Measurements from ENCODE around the gene BICDL2. TPM values are rescaled to one million over a fixed set of nuclear protein-coding genes. Genes with fewer than 3 reads are reported as not detected.
A peak's percentile ranks its signal among the peaks of the same experiment; 100 is the strongest.

BICDL2 gene
- polyA plus RNA-seq, 1 donor: not detected

GRCh38 chr16:2985893-2986355 lies 50.8 kb downstream of the BICDL2 start:
- no peak for DNase-seq (ENCODE audit: low read depth)

GRCh38 chr16:2985462-2985861 lies 51.3 kb downstream of the BICDL2 start:
- no peak for DNase-seq (ENCODE audit: low read depth)

DNA sequence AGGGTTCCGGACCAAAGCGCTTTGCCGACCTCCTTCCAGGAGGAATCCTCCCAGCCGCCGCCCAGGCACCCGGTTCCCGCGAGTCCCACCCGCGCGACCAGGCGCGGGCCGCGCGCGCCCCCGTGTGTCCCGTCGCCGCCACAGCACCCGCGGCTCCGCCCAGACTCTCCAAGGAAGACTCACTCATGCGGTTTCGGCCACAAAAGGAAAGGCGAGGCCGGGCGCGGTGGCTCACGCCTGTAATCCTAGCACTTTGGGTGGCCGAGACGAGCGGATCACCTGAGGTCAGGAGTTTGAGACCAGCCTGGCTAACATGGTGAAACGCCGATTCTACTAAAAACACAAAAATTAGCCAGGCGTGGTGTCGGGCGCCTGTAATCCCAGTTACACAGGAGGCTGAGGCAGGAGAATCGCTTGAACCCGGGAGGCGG lies 53.0 kb downstream of the BICDL2 start:
- no peak for DNase-seq (ENCODE audit: low read depth)

- DNase-seq (ENCODE audit: low read depth): no peak
These were observed 54.3 kb downstream of the BICDL2 start for GRCh38 chr16:2982402-2982801.

DNA sequence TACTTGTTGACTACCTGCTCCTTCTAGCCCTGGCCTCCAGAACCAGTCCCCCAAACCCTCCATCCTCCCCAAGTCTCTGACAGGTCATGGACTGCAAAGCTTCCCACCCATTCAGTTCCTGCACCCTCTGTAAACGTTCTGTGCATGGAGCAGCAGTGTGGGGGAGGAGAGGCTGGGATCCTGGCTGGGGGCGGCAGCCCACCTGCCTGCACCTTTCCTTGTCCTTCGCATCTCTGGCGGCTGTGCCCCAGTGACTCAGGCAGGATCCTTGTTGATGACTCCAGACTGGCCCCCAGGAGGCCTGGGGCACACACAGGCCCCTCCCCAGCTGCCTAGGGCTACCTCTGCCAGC lies 54.9 kb downstream of the BICDL2 start:
- DNase-seq (ENCODE audit: low read depth): no peak

- no peak for DNase-seq (ENCODE audit: low read depth)
These were observed 55.4 kb downstream of the BICDL2 start for GRCh38 chr16:2981177-2981898.

DNA sequence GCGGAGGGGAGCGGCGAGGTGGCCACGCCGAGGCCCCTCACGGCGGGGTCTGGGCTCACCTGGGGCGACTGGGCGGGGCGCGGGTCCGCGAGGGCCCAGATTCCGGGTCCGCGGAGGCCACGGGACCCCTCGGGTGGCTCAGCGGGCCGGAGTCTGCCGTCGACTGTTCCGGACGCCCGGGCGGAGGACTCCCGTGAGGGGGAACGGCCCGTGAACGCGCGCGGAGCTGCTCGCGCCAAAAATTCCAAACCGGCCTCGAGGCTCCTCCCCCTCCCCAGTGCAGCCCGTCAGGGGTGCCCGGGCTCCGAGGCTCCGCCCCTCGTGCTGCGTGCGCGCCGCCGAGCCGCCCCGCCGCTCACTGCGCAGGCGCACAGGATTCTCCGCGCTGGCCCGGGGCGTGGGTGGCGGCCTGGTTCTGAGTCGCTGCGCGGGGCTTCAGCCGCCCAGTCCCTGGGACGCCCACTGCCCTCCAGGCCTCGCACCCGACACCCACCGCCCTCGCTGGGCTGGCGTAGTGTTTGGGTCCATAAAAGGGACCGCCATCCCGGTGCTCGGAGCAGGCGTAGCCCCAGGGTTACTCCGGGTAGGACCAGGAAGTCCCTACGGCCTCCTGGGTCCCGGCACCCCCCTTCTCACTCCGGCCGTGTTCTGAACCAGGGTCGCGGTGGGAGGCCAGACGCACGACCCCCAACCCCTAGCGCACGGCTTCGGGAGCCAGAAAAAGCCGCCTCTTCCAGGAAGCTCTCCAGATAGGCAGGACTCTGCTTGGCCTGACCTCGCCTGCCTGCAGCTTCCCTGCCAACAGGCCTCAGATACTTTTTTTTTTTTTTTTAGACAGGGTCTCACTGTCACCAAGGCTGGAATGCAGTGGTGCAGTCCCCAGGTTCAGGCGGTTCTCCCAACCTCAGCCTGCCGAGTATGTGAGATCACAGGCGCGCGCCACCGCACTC lies 56.2 kb downstream of the BICDL2 start, which contains the start of gene PKMYT1:
Gene PKMYT1 (minus strand): TSS at position 220 of the 950 bp plus-strand sequence. CDS start 789 bp downstream, outside the sequence.
- DNase-seq (ENCODE audit: low read depth): peak; percentile 62

- no peak for DNase-seq (ENCODE audit: low read depth)
These were observed 57.0 kb downstream of the BICDL2 start for GRCh38 chr16:2979669-2980226.

Other genes with a start within 250 kb of the BICDL2 start
- gene PRSS33, start 249.4 kb downstream of the BICDL2 start, polyA plus RNA-seq (ENCODE audit: insufficient read length): not detected
- gene PRSS41, start 238.5 kb downstream of the BICDL2 start, polyA plus RNA-seq (ENCODE audit: insufficient read length): not detected
- 0.28 TPM for gene PRSS21, start 219.7 kb downstream of the BICDL2 start, polyA plus RNA-seq (ENCODE audit: insufficient read length)
- 0.39 TPM for gene ZG16B, start 206.6 kb downstream of the BICDL2 start, polyA plus RNA-seq (ENCODE audit: insufficient read length)
- not detected for gene PRSS22, start 178.8 kb downstream of the BICDL2 start, polyA plus RNA-seq (ENCODE audit: insufficient read length)
- 14.1 TPM for gene FLYWCH2, start 153.7 kb downstream of the BICDL2 start, polyA plus RNA-seq (ENCODE audit: insufficient read length)
- 24.9 TPM for gene FLYWCH1, start 125.0 kb downstream of the BICDL2 start, polyA plus RNA-seq (ENCODE audit: insufficient read length)
- 4.0 TPM for gene KREMEN2, start 72.7 kb downstream of the BICDL2 start, polyA plus RNA-seq (ENCODE audit: insufficient read length)
- gene PAQR4, start 67.6 kb downstream of the BICDL2 start, polyA plus RNA-seq (ENCODE audit: insufficient read length): 5.3 TPM
- gene PKMYT1, start 56.5 kb downstream of the BICDL2 start, polyA plus RNA-seq (ENCODE audit: insufficient read length): 9.9 TPM
- 3.6 TPM for gene CLDN9, start 24.0 kb downstream of the BICDL2 start, polyA plus RNA-seq (ENCODE audit: insufficient read length)
- gene CLDN6, start 18.8 kb downstream of the BICDL2 start, polyA plus RNA-seq (ENCODE audit: insufficient read length): 0.19 TPM
- gene TNFRSF12A, start 16.6 kb downstream of the BICDL2 start, polyA plus RNA-seq (ENCODE audit: insufficient read length): 79.1 TPM
- gene HCFC1R1, start 13.0 kb downstream of the BICDL2 start, polyA plus RNA-seq (ENCODE audit: insufficient read length): 109 TPM
- 18.4 TPM for gene THOC6, start 12.9 kb downstream of the BICDL2 start, polyA plus RNA-seq (ENCODE audit: insufficient read length)
- gene MMP25, start 9.6 kb upstream of the BICDL2 start, polyA plus RNA-seq (ENCODE audit: insufficient read length): 1.9 TPM
- 121 TPM for gene IL32, start 28.7 kb upstream of the BICDL2 start, polyA plus RNA-seq (ENCODE audit: insufficient read length)
- gene ZSCAN10, start 62.4 kb upstream of the BICDL2 start, polyA plus RNA-seq (ENCODE audit: insufficient read length): 0.08 TPM
- gene ZNF205, start 75.6 kb upstream of the BICDL2 start, polyA plus RNA-seq (ENCODE audit: insufficient read length): 13.0 TPM
- gene ZNF213, start 98.1 kb upstream of the BICDL2 start, polyA plus RNA-seq (ENCODE audit: insufficient read length): 12.3 TPM
- not detected for gene OR1F1, start 151.3 kb upstream of the BICDL2 start, polyA plus RNA-seq (ENCODE audit: insufficient read length)
- gene ZNF200, start 198.2 kb upstream of the BICDL2 start, polyA plus RNA-seq (ENCODE audit: insufficient read length): 6.3 TPM
- gene MEFV, start 219.7 kb upstream of the BICDL2 start, polyA plus RNA-seq (ENCODE audit: insufficient read length): 0.28 TPM
- gene ZNF263, start 246.5 kb upstream of the BICDL2 start, polyA plus RNA-seq (ENCODE audit: insufficient read length): 29.9 TPM